Measurements from ENCODE around the gene ZNF628.

GRCh38 chr19:55456347-55456746 lies 20.1 kb upstream of the ZNF628 start:
- no peak for TF ChIP-seq CTCF (conservative IDR thresholded peaks at IDR 0.05 in 1 of 2, IDR thresholded peaks at IDR 0.05 in 1 of 2; ENCODE audit: low read depth in 1 of 2, low read length in 2 of 2)
- no peak for TF ChIP-seq EZH2 (IDR thresholded peaks at IDR 0.05; ENCODE audit: low read length, missing control alignments)

All from fibroblast of lung (primary cell).